Ectodermal cell (in vitro differentiated cells): ENCODE measurements around the gene NKIRAS2.

Experiments
- H3K27ac ChIP-seq: 2 replicates; pipeline ENCODE4 v1.7.0; 2013; ENCODE audit warnings: mild to moderate bottlenecking, low read depth, low read length; ENCODE audit not compliant: insufficient read depth, poor library complexity, severe bottlenecking
- H3K27me3 ChIP-seq: 2 replicates; pipeline ENCODE4 v1.7.0; 2013; ENCODE audit warnings: mild to moderate bottlenecking, low read length; ENCODE audit not compliant: insufficient read depth, control insufficient read depth, poor library complexity, severe bottlenecking
- H3K36me3 ChIP-seq: one replicate; pipeline ENCODE4 v1.7.0; 2013; ENCODE audit warnings: low read length; ENCODE audit not compliant: control insufficient read depth, insufficient read depth
- H3K4me1 ChIP-seq: one replicate; pipeline ENCODE4 v1.7.0; 2013; ENCODE audit warnings: low read length; ENCODE audit not compliant: control insufficient read depth, insufficient read depth
- H3K4me3 ChIP-seq: 2 replicates; pipeline ENCODE4 v1.7.0; 2013; ENCODE audit warnings: low read depth, low read length, control low read depth; ENCODE audit not compliant: insufficient read depth
- H3K9me3 ChIP-seq: 2 replicates; pipeline ENCODE4 v1.7.0; 2013; ENCODE audit warnings: mild to moderate bottlenecking, low read length, moderate library complexity; ENCODE audit not compliant: control insufficient read depth
- WGBS, 2 experiments: methylation state at CpG; one replicate each; pipeline ENCODE4 v1.1.7; 2013; ENCODE audit warnings: missing lambda C conversion rate in 2 of 2; 5-methylcytosine and 5-hydroxymethylcytosine counted together

The NKIRAS2 gene

DNA sequence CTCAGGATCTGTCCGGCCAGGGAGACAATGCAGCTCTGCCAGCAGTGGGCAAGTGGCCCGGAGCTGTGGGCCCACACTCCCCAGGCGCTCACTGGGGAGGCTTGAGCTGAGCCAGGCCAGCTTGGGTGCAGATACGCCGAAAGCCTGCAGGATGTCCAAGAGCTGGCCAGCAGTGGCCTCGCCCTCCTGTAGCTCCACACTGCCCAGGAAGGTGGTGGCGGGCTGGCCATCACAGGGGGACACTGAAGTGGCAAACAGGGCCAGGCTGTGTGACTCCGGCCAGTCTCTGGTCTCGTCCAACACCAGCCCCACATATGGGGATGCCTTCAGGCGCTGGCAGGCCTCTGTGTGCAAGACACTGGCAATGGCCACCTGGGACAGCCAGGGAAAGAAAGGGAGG is 20.9 kb downstream of the NKIRAS2 start:
- no peak overlapping the region for H3K27ac ChIP-seq
- no peaks in the 10 kb centered on the region for H3K27me3 ChIP-seq
- H3K9me3 ChIP-seq, result no peaks in the 10 kb centered on the region
- 94 to 95% methylated on average over 10 of the region's 10 CpGs for WGBS, 2 experiments
- H3K4me3 ChIP-seq, result no peak overlapping the region
- H3K36me3 ChIP-seq, result no peaks in the 10 kb centered on the region
- peaks cover 14% of the 10 kb centered on the region for H3K4me1 ChIP-seq

DNA sequence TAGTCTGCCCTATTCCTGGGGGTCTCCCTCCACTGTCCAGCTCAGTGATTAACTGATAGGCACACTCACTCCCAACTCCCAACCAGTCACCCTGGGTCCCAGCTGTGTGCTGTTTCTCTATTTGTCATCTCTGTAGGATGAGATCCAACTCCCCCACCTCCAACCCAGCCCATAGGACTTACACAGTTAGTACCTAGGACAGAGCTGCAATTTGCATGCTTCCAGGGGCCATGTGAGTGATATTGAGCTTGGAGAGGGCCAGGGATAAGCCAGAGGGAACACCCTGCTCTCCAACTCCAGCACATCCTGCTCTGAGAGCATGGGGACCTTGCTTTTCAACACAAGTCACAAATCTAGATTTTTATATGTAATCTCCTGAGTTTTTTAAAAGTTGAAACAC is 21.7 kb downstream of the NKIRAS2 start:
- Histone ChIP-seq H3K36me3 (no peaks in the 10 kb centered on the region), H3K4me1 (peaks cover 16% of the 10 kb centered on the region), H3K4me3 (no peak overlapping the region), H3K27me3 (no peaks in the 10 kb centered on the region), H3K27ac (no peak overlapping the region), H3K9me3 (no peaks in the 10 kb centered on the region)

DNA sequence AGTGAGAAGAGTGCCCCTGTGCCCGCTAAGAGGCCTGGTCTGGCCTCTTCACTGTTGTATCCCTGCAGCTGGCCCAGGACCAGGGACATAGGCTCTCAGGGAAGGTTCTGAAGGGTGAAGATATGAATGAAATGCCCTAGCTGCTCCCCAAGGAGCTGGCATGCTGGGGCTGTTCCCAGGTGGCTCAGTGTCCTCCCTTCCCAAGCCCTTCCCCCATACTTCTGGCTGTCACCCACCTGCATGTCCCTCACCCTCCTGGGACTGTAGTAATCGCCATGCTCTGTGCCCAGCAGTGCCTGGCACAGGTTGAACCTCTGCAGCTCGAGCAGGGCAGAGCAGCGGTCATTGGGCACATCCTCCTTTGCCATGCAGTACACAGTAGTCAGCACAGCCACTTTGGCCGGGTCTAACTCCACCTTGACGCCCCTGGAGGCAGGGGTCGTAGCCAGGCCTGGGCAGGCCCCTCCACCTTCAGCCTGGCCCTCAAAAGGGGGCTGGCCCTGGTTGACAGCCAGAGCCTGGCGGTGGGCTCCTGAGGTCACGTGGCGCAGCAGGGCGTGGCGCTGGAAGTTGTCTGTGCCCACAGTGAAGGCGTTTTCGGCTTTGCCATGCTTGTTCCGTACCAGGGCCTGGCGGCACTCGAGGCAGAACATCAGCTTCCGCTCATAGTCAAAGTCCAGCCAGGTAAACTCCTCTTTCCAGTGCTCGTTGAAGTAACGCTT is 22.9 kb downstream of the NKIRAS2 start:
- Histone ChIP-seq H3K27me3 (no peaks in the 10 kb centered on the region), H3K9me3 (no peaks in the 10 kb centered on the region), H3K27ac (no peak overlapping the region), H3K4me3 (no peak overlapping the region), H3K4me1 (peaks cover 11% of the 10 kb centered on the region), H3K36me3 (no peaks in the 10 kb centered on the region)
- 92 to 94% methylated on average over 20 of the region's 20 CpGs for WGBS, 2 experiments

DNA sequence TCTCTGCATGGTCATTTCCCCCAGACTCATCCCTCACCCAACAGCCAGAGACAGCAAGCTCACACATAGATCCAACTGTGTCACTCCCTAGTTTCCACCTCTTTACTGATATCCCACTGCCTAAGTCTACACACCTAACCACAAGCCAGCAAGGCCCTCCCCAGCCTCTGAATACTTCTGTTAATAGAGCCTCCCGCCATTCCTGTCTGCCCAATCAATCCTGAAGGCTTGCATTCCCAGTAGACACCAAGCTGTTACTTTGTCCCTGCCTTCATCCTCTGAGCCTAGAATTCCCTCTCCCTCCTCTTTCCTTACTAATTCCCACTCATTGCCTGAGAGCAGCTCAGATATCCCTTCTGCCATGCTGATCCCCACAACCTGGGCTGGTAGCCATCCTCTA is 25.8 kb downstream of the NKIRAS2 start:
- Histone ChIP-seq H3K27ac (no peak overlapping the region), H3K36me3 (no peaks in the 10 kb centered on the region)
- WGBS, 2 experiments, result 61 to 75% methylated on average over 1 of the region's 1 CpG

DNA sequence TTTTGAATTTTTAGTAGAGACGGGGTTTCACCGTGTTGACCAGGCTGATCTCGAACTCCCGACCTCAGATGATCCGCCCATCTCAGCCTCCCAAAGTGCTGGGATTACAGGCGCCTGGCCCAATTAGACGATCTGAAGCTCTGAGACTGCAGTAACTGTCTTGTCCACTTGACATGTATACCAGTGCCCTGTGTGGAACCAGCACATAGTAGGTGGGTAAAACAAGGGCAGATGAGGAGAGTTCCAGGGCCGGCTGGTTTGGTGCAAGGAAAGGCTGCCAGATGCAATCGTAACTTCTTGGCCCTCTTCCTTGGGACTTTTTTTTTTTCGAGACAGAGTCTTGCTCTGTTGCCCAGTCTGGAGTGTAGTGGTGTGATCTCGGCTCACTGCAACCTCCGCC is 27.5 kb downstream of the NKIRAS2 start:
- Histone ChIP-seq H3K36me3 (no peaks in the 10 kb centered on the region), H3K9me3 (no peaks in the 10 kb centered on the region), H3K27me3 (peaks cover 16% of the 10 kb centered on the region), H3K4me3 (no peak overlapping the region), H3K27ac (no peak overlapping the region), H3K4me1 (peaks cover 10% of the 10 kb centered on the region)
- 87 to 88% methylated on average over 11 of the region's 12 CpGs for WGBS, 2 experiments

More for the DNA sequence above, 25.8 kb downstream of the NKIRAS2 start:
- Histone ChIP-seq H3K27me3 (peaks cover 4% of the 10 kb centered on the region), H3K4me3 (no peak overlapping the region), H3K9me3 (no peaks in the 10 kb centered on the region), H3K4me1 (peaks cover 10% of the 10 kb centered on the region)

DNA sequence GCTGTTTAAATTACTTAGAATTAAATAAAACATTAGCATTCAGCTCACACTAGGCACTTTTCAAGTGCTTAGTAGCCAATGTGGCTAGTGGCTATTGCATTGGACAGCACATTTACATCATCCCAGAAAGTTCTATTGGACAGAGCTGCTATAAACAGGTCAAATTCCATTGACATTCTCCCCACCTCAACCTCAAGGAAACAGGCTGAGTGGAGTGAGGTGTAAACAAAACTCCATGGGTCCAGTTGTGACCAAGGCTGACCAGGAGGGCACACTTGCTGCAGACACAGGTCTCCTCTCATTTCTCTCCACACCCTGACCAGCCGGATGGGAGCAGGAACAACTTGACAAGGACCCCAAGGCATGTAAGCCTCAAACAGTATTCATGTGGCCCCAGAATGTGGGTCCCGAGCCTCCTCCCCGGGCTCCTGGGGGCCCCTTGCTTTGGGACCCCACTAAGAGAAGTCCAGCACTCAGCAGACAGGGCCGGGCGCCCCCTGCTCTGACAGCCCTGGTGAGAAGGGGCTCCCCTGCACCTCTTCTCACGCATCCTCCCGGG is 30.0 kb downstream of the NKIRAS2 start:
- Histone ChIP-seq H3K4me1 (peaks cover 25% of the 10 kb centered on the region), H3K9me3 (no peaks in the 10 kb centered on the region), H3K27me3 (peaks cover 27% of the 10 kb centered on the region), H3K36me3 (no peaks in the 10 kb centered on the region), H3K27ac (no peak overlapping the region), H3K4me3 (peak overlapping the region; percentile 64)
- WGBS, 2 experiments, result 7 to 8% methylated on average over 7 of the region's 7 CpGs

DNA sequence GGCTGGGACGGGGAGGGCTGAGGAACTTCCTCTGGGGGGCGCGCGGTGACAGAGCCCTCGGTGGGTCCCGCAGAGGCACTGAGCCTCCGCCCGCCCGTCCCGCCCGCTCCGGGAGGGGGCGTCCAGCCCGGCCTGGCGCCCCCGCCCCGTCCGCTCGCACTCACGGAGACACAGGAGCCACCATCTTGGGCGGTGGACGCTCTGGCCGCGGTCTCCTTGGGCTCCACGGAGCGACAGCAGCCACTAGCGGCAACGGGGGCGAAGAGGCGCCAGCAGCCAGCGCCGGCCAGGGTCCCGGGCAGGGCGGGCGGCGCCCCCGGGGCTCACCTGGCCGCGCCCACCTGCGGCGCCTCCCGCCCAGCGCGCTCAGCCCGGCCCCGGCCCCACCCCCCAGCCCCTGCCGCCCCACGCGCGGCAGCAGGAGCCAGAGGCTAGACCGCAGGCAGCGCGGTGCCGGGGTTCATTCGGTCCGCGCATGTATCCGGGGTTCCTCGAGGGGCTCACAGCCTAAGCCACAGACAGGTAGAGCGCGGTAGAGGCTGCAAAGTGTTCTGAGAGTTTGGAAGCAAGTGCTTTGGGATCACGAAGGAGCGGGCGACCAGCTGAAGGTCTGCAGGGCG is 30.6 kb downstream of the NKIRAS2 start, which contains the start of gene C17orf113:
TSS of gene C17orf113 (minus strand) at position 209 of the 620 bp plus-strand sequence. CDS start 7,225 bp downstream, outside the sequence.
- Histone ChIP-seq H3K27me3 (peaks cover 27% of the 10 kb centered on the region), H3K9me3 (no peaks in the 10 kb centered on the region), H3K27ac (no peak within 1 kb of the TSS), H3K4me3 (peak within 1 kb of the TSS; percentile 64), H3K36me3 (no peaks in the 10 kb centered on the region), H3K4me1 (peaks cover 28% of the 10 kb centered on the region)
- WGBS, 2 experiments, result 1 to 2% methylated on average over 65 of the region's 65 CpGs

DNA sequence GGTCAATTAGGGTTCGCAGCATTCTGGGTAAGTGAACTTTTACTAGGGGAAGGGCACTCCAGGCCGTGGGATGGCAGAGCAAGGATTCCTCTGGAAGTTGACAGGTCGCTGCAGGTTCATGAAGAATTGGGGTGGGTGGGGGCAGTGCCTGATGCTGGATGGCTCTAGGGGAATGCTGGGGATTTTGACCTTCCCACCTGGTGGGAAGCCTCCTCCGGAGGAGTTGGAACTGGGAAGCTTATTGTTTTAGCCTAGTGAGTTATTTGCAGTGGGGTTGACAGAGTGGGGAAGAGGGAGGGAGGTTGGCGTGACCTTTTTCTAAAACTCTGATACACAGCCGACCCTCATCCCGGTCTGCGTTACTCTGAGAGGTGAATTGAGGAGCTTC is 31.1 kb downstream of the NKIRAS2 start:
- H3K9me3 ChIP-seq, result no peaks in the 10 kb centered on the region
- no peaks in the 10 kb centered on the region for H3K36me3 ChIP-seq
- H3K27me3 ChIP-seq, result peaks cover 27% of the 10 kb centered on the region
- peak overlapping the region; percentile 64 for H3K4me3 ChIP-seq
- peaks cover 27% of the 10 kb centered on the region for H3K4me1 ChIP-seq
- 47 to 49% methylated on average over 8 of the region's 8 CpGs for WGBS, 2 experiments
- no peak overlapping the region for H3K27ac ChIP-seq

DNA sequence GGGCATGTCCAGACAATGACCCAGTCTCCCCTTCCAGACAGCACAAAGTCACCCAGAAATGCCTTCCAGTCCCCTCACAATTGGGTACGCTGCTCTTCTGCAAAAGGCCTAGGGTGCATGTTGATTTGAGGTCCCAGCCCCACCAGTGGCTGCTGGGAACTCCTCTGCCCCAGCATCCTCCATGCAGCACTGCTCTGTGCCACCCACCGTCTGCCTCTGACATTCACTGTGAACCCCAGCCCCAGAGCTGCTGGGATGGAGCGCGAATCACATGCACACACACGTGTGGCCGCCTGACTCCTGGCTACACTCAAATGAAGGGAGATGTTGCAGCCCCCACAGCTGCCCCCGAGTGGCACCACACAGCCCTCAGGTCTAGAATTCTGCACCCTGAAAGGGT is 31.8 kb downstream of the NKIRAS2 start:
- Histone ChIP-seq H3K4me3 (no peak overlapping the region), H3K27ac (no peak overlapping the region), H3K4me1 (peaks cover 25% of the 10 kb centered on the region), H3K9me3 (no peaks in the 10 kb centered on the region), H3K27me3 (peaks cover 27% of the 10 kb centered on the region), H3K36me3 (no peaks in the 10 kb centered on the region)
- WGBS, 2 experiments, result 88 to 94% methylated on average over 7 of the region's 7 CpGs

DNA sequence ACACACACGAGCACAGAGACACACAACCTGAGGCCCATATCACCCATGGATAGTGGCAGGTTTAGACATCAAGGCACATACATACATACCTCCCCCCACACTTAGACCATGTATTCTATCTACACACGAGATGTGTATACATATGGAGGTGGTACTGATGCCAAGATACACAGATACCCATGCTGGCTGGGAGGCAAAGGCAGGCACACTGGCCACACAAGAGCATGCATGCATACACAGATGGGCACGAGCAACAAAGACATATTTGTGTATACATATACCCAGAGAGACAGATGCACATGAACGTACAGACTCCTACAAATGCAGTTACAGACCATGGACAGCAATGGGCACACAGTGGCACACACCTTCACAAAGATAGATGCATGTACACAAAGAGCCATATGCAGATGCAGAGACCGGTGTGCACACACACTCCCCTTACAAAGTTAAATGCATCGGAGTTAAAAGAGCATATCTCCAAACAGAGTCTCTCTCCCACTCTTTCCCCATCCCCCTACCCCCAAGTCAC is 32.5 kb downstream of the NKIRAS2 start:
- no peaks in the 10 kb centered on the region for H3K36me3 ChIP-seq
- no peak overlapping the region for H3K4me3 ChIP-seq
- no peak overlapping the region for H3K27ac ChIP-seq
- H3K9me3 ChIP-seq, result no peaks in the 10 kb centered on the region
- WGBS, 2 experiments, result 88 to 98% methylated on average over 6 of the region's 6 CpGs
- peaks cover 25% of the 10 kb centered on the region for H3K4me1 ChIP-seq
- peaks cover 27% of the 10 kb centered on the region for H3K27me3 ChIP-seq
